OCI-LY7 (cell line): ENCODE data around the gene RFX2. TPM values are rescaled to one million over a fixed set of nuclear protein-coding genes. Genes with fewer than 3 reads are reported as not detected.

Source experiments
- BruUV-seq: library from RNA; stranded (reverse); fragments of 400-500 nt; replicated peaks from 2 replicates; lab custom pipeline; 2021; lab: Mats Ljungman, UMichigan
- CTCF ChIA-PET: fragments of 300-600 bp; sonication (Branson Sonifier 250); formaldehyde crosslinking; loops from one replicate; lab custom pipeline; 2022; ENCODE audit warnings: antibody characterized with exemption; ENCODE audit not compliant: unreplicated experiment; lab: Charles Lee
- POLR2A ChIA-PET: fragments of 300-600 bp; sonication (Branson Sonifier 250); formaldehyde crosslinking; loops from one replicate; lab custom pipeline; 2022; ENCODE audit warnings: antibody characterized with exemption; lab: Charles Lee
- DNase-seq: peaks from one replicate; pipeline ENCODE4 v3.0.0-alpha.2; 2015; ENCODE audit warnings: low spot score
- H2AFZ ChIP-seq: fragments of 200-600 bp; sonication (generic), shearing (Covaris generic); 2 replicates; pipeline ENCODE4 v1.6.1; 2014; ENCODE audit warnings: mild to moderate bottlenecking, antibody characterized with exemption, low read length, moderate library complexity
- H3K27ac ChIP-seq: fragments of 200-600 bp; sonication (generic); 2 replicates; pipeline ENCODE4 v1.5.1; 2014; ENCODE audit warnings: mixed run types, low read depth, mild to moderate bottlenecking, moderate library complexity, low read length, inconsistent platforms; ENCODE audit not compliant: poor library complexity, severe bottlenecking
- H3K36me3 ChIP-seq: fragments of 200-600 bp; sonication (generic); 2 replicates; pipeline ENCODE4 v1.6.1; 2014; ENCODE audit warnings: mild to moderate bottlenecking, antibody characterized with exemption, low read length, moderate library complexity, mixed read lengths; ENCODE audit not compliant: insufficient read depth
- H3K4me1 ChIP-seq: fragments of 200-600 bp; sonication (generic); 2 replicates; pipeline ENCODE4 v1.5.1; 2014; ENCODE audit warnings: mild to moderate bottlenecking, low read length; ENCODE audit not compliant: insufficient read depth, poor library complexity, severe bottlenecking
- H3K4me2 ChIP-seq: fragments of 200-600 bp; sonication (generic); 2 replicates; pipeline ENCODE4 v1.6.1; 2014; ENCODE audit warnings: mild to moderate bottlenecking, low read length
- H3K4me3 ChIP-seq: fragments of 200-600 bp; sonication (generic); 2 replicates; pipeline ENCODE4 v1.5.1; 2014; ENCODE audit warnings: mild to moderate bottlenecking, low read depth, low read length; ENCODE audit not compliant: poor library complexity, severe bottlenecking
- H3K79me2 ChIP-seq: fragments of 200-600 bp; sonication (generic); 2 replicates; pipeline ENCODE4 v1.6.1; 2016; ENCODE audit warnings: low read depth, mild to moderate bottlenecking, low read length, moderate library complexity, mixed read lengths; ENCODE audit not compliant: insufficient read depth
- H3K9me2 ChIP-seq: fragments of 200-600 bp; sonication (generic); 2 replicates; pipeline ENCODE4 v1.6.1; 2016; ENCODE audit warnings: mild to moderate bottlenecking, low read length, mixed read lengths; ENCODE audit not compliant: insufficient read depth
- H3K9me3 ChIP-seq: fragments of 200-600 bp; sonication (generic); 2 replicates; pipeline ENCODE4 v1.6.1; 2014; ENCODE audit warnings: mild to moderate bottlenecking, mixed run types, low read length, mixed read lengths
- H4K20me1 ChIP-seq: fragments of 200-600 bp; sonication (generic); 2 replicates; pipeline ENCODE4 v1.6.1; 2014; ENCODE audit warnings: mild to moderate bottlenecking, antibody characterized with exemption, low read length, moderate library complexity, mixed read lengths; ENCODE audit not compliant: insufficient read depth
- EZH2phosphoT487 ChIP-seq: fragments of 200-600 bp; sonication (generic); IDR thresholded peaks from 2 replicates; pipeline ENCODE4 v1.6.1; 2018; ENCODE audit warnings: low read depth, borderline replicate concordance, mild to moderate bottlenecking, mixed run types, antibody characterized with exemption, low read length, moderate library complexity, mixed read lengths
- intact Hi-C: fragments of 100-400 bp; cut with micrococcal nuclease; formaldehyde crosslinking; loops from one replicate; pipeline ENCODE4 v1.10.0; 2022; ENCODE audit not compliant: unreplicated experiment
- total RNA-seq, 2 experiments: library from RNA; depleted of rRNA in 1 of 2; stranded (reverse); fragments of >200 nt in 1 of 2; shearing (Covaris generic) in 1 of 2; gene quantifications; 2 replicates each; pipeline ENCODE4 v1.2.3, GENCODE V29; 2014 to 2022
- TF ChIP-seq, protein P1 (sequence below): fragments of 200-600 bp; sonication (generic); conservative IDR thresholded peaks from 2 replicates; pipeline ENCODE4 v1.5.1; 2014; ENCODE audit warnings: mild to moderate bottlenecking, antibody characterized with exemption, low read length, moderate library complexity, mixed read lengths

Gene RFX2
- total RNA-seq, 2 experiments from 2014 or later = 11.0 to 11.8 TPM

DNA sequence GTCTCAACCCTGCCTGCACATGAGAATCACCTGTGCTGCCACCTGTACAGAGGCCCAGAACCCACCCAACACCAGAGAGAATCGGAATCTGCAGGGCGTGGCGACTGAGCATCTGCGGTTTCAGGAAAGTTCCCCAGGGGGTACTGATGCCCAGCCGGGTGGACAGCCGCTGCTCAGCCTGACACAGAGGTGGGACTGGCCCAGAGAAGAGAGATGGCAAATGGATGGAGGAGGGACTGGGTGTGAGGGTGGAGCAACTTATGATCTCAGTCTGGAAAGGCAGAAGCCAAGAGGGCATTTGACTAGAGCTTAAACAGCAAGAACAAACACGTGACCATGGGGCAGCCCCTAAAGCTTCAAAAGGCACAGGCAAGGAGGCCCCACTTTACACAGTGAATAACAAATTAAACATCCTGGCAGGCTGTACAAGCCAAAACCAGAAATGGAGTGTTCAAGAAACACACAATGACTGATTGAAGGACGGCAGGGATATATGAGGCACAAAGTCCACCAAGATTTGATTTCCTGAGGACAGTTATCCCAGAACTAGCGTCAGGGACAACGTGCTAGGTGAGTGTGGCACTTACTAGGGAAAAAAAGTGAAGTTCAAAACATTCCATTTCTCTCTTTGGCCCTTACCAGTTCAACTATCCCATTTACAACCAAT, 135.4 kb downstream of the RFX2 start:
- H3K36me3 ChIP-seq = peaks cover 69% of the 10 kb centered on the region
- no peak overlapping the region for H2AFZ ChIP-seq
- H3K4me1 ChIP-seq = peaks cover 39% of the 10 kb centered on the region
- POLR2A ChIA-PET = no interaction called here
- H4K20me1 ChIP-seq = peaks cover 35% of the 10 kb centered on the region; the same call in 1 of the 2 replicates
- no peak for TF ChIP-seq EZH2phosphoT487
- TF ChIP-seq, protein P1, sequence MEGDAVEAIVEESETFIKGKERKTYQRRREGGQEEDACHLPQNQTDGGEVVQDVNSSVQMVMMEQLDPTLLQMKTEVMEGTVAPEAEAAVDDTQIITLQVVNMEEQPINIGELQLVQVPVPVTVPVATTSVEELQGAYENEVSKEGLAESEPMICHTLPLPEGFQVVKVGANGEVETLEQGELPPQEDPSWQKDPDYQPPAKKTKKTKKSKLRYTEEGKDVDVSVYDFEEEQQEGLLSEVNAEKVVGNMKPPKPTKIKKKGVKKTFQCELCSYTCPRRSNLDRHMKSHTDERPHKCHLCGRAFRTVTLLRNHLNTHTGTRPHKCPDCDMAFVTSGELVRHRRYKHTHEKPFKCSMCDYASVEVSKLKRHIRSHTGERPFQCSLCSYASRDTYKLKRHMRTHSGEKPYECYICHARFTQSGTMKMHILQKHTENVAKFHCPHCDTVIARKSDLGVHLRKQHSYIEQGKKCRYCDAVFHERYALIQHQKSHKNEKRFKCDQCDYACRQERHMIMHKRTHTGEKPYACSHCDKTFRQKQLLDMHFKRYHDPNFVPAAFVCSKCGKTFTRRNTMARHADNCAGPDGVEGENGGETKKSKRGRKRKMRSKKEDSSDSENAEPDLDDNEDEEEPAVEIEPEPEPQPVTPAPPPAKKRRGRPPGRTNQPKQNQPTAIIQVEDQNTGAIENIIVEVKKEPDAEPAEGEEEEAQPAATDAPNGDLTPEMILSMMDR = no peak
- intact Hi-C loops = loop anchor here (10.0 kb wide), 1 partner anchor 350 kb away; the partner anchor contains the start of genes SAFB and SAFB2
- H3K4me3 ChIP-seq = peak overlapping the region; percentile 54
- no peaks in the 10 kb centered on the region for H3K9me3 ChIP-seq
- CTCF ChIA-PET = no interaction called here
- peak overlapping the region; percentile 37 for H3K27ac ChIP-seq
- no TSS peak for BruUV-seq
- peak overlapping the region; percentile 97 for H3K4me2 ChIP-seq
- no peaks in the 10 kb centered on the region for H3K9me2 ChIP-seq
- DNase-seq = peak; percentile 69
- H3K79me2 ChIP-seq = peaks cover 96% of the 10 kb centered on the region

DNA sequence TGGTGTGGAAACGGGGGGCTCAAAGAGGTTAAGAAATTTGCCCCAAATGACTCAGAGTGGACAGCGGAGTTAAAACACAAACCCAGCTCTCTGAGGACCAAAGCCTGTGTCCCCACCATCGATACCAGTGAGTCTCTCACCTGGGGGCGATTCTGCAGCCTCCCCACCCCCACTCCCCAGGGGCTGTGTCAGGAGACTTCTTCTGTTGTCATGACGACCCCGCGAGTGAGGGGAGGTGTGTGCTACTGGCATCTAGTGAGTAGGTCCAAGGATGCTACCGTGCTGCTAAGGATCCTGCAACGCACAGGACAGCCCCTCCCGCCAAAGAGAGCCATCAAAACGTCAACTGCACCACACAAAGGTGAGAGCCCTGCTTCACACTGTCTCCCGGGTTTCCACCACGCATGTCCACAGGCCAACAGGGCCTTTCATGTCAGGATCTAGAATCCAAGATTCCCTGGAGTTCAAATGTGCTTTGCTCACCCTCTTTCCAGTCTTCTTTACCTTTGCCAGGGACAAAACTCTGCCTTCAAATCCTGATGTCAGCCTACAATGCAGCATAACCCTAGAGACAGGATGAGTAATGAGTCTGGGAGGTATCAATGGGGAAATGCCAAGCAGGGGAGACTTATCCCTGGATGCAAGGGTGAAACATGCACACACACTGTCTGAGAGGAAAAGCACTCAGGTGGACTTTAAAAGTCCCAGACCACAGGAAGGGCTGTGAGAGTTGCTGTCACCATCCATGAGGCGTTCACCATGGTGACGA, 136.2 kb downstream of the RFX2 start:
- BruUV-seq = no TSS peak
- Histone ChIP-seq H3K36me3 (peaks cover 73% of the 10 kb centered on the region), H3K79me2 (peaks cover 96% of the 10 kb centered on the region), H3K4me3 (peak overlapping the region; percentile 54), H2AFZ (no peak overlapping the region), H3K4me2 (peak overlapping the region; percentile 97), H3K9me2 (no peaks in the 10 kb centered on the region), H4K20me1 (peaks cover 34% of the 10 kb centered on the region; the same call in 1 of the 2 replicates), H3K27ac (no peak overlapping the region), H3K9me3 (no peaks in the 10 kb centered on the region), H3K4me1 (peaks cover 39% of the 10 kb centered on the region)
- no peak for TF ChIP-seq EZH2phosphoT487
- TF ChIP-seq, protein P1 = no peak
- ChIA-PET POLR2A (no interaction called here), CTCF (no interaction called here)
- DNase-seq = no peak
- intact Hi-C loops = loop anchor here (10.0 kb wide), 1 partner anchor 349 kb away; the partner anchor contains the start of genes SAFB and SAFB2
